B cell (primary cell): Measurements from ENCODE around the gene SLC35F5. TPM values are rescaled to one million over a fixed set of nuclear protein-coding genes. Genes with fewer than 3 reads are reported as not detected.

Source experiments
- ATAC-seq: fragments of 200-7000 bp; cut with Tn5 transposase; one replicate; pipeline ENCODE4 v1.10.0; 2021; ENCODE audit warnings: low read depth, mild to moderate bottlenecking, moderate number of reproducible peaks, moderate library complexity
- CTCF ChIA-PET: fragments of 350-600 bp; sonication (Branson Sonifier 250); formaldehyde crosslinking; loops from one replicate; lab custom pipeline; 2021; ENCODE audit warnings: antibody characterized with exemption, inconsistent platforms; lab: Charles Lee
- POLR2A ChIA-PET: fragments of 350-600 bp; sonication (Branson Sonifier 250); formaldehyde crosslinking; loops from one replicate; lab custom pipeline; 2021; ENCODE audit warnings: antibody characterized with exemption; lab: Charles Lee
- DNase-seq: peaks from one replicate; pipeline ENCODE4 v3.0.0; 2013
- H2AFZ ChIP-seq: 2 replicates; pipeline ENCODE4 v1.6.1; 2012; ENCODE audit warnings: mild to moderate bottlenecking, low read depth, low read length; ENCODE audit not compliant: insufficient read depth, poor library complexity, severe bottlenecking
- H3K27ac ChIP-seq, 2 donors: 1 replicate in 1 of 2; 2 replicates in 1 of 2; pipeline ENCODE4 v1.5.1; 2012 to 2013; ENCODE audit warnings: low read length in 2 of 2, mild to moderate bottlenecking in 2 of 2, moderate library complexity in 1 of 2
- H3K27me3 ChIP-seq, 4 experiments: fragments of 200-600 bp in 1 of 4; sonication (generic) in 1 of 4; replicated peaks in 1 of 4; 1 replicate in 2 of 4; 2 replicates in 2 of 4; pipeline versions ENCODE4 v1.6.1 to v1.7.0; 2013 to 2016; ENCODE audit warnings: low read length in 3 of 4, mild to moderate bottlenecking in 2 of 4, mixed read lengths in 1 of 4, moderate library complexity in 1 of 4; ENCODE audit not compliant: insufficient read depth in 4 of 4, control insufficient read depth in 3 of 4; ENCODE audit errors: control extremely low read depth in 1 of 4
- H3K36me3 ChIP-seq, 2 experiments: replicated peaks in 1 of 2; 1 replicate in 1 of 2; 2 replicates in 1 of 2; pipeline versions ENCODE4 v1.6.1 to v1.7.1; 2013; ENCODE audit warnings: low read length in 1 of 2; ENCODE audit not compliant: insufficient read depth in 2 of 2, control insufficient read depth in 1 of 2; ENCODE audit errors: control extremely low read depth in 1 of 2, extremely low read depth in 1 of 2
- H3K4me1 ChIP-seq, 2 donors: fragments of 200-600 bp in 1 of 2; sonication (generic) in 1 of 2; 1 replicate in 1 of 2; 2 replicates in 1 of 2; pipeline versions ENCODE4 v1.5.1 to v1.6.1; 2013 to 2017; ENCODE audit warnings: low read length in 2 of 2; ENCODE audit not compliant: control insufficient read depth in 2 of 2, insufficient read depth in 2 of 2
- H3K4me2 ChIP-seq: replicated peaks from 2 replicates; pipeline ENCODE3; 2012; ENCODE audit warnings: mild to moderate bottlenecking, low read depth, low read length; ENCODE audit not compliant: poor library complexity, severe bottlenecking
- H3K4me3 ChIP-seq, 5 experiments: fragments of 200-600 bp in 1 of 5; sonication (generic) in 1 of 5; 1 replicate in 3 of 5; 2 replicates in 2 of 5; pipeline versions ENCODE4 v1.5.1 to v1.7.0; 2011 to 2016; ENCODE audit warnings: low read length in 4 of 5, mild to moderate bottlenecking in 4 of 5, low read depth in 2 of 5, control low read depth in 1 of 5, moderate library complexity in 1 of 5; ENCODE audit not compliant: insufficient read depth in 1 of 5; ENCODE audit errors: control extremely low read depth in 1 of 5, extremely low read depth in 1 of 5
- H3K79me2 ChIP-seq: fragments of 200-600 bp; sonication (generic); one replicate; pipeline ENCODE4 v1.6.0; 2016; ENCODE audit warnings: low read length; ENCODE audit not compliant: control insufficient read depth, insufficient read depth
- H3K9ac ChIP-seq: fragments of 200-600 bp; sonication (generic); 2 replicates; pipeline ENCODE4 v1.6.1; 2017; ENCODE audit warnings: mild to moderate bottlenecking, low read length, moderate library complexity
- H3K9me3 ChIP-seq, 3 donors: one replicate each; pipeline versions ENCODE4 v1.6.1 to v1.7.1; 2013; ENCODE audit warnings: low read length in 2 of 3; ENCODE audit not compliant: control insufficient read depth in 2 of 3, insufficient read depth in 1 of 3; ENCODE audit errors: control extremely low read depth in 1 of 3
- H4K20me1 ChIP-seq: 2 replicates; pipeline ENCODE4 v1.6.0; 2012; ENCODE audit warnings: mild to moderate bottlenecking, low read length; ENCODE audit not compliant: insufficient read depth, control insufficient read depth, poor library complexity, severe bottlenecking
- H3K27ac Mint-ChIP-seq: one replicate; pipeline ENCODE4 v1.8.0; 2021; ENCODE audit warnings: mixed read lengths
- H3K27me3 Mint-ChIP-seq: one replicate; pipeline ENCODE4 v1.8.0; 2021; ENCODE audit warnings: mixed read lengths
- H3K4me1 Mint-ChIP-seq: one replicate; pipeline ENCODE4 v1.8.0; 2021; ENCODE audit warnings: mixed read lengths
- H3K4me3 Mint-ChIP-seq: one replicate; pipeline ENCODE4 v1.8.0; 2021; ENCODE audit warnings: mixed read lengths
- H3K9me3 Mint-ChIP-seq: one replicate; pipeline ENCODE4 v1.8.0; 2022; ENCODE audit warnings: mixed read lengths; ENCODE audit not compliant: insufficient read depth
- EZH2 ChIP-seq: IDR thresholded peaks from 2 replicates; pipeline ENCODE4 v1.6.1; 2012; ENCODE audit warnings: borderline replicate concordance, low read depth, mild to moderate bottlenecking, moderate library complexity, low read length; ENCODE audit not compliant: insufficient read depth, poor library complexity, severe bottlenecking
- WGBS: methylation state at CpG from one replicate; pipeline ENCODE4 v1.1.5; 2013; ENCODE audit warnings: missing lambda C conversion rate; ENCODE audit not compliant: insufficient coverage; 5-methylcytosine and 5-hydroxymethylcytosine counted together
- intact Hi-C: fragments of 100-400 bp; cut with micrococcal nuclease; formaldehyde crosslinking; loops from one replicate; pipeline ENCODE4 v1.10.0; 2022
- polyA plus RNA-seq: library from polyadenylated mRNA; depleted of rRNA; stranded (reverse); fragments of >200 nt; gene quantifications from 2 replicates; pipeline ENCODE4 v1.2.3, GENCODE V29; 2012
- total RNA-seq, 2 donors: library from RNA; stranded (reverse); fragments of 120-200 nt in 1 of 2; gene quantifications; 1 replicate in 1 of 2; 2 replicates in 1 of 2; pipeline versions ENCODE4 v1.2.3 to v1.2.4, GENCODE V29; 2013 to 2022
- TF ChIP-seq, protein P1 (sequence below): fragments of 200-600 bp; IDR thresholded peaks from one replicate; pipeline ENCODE4 v1.8.0; 2022; ENCODE audit warnings: antibody characterized with exemption, mild to moderate bottlenecking

SLC35F5 gene
- total and polyA plus RNA-seq, 2 donors (not counting 1 experiment from before 2014, with no cell fraction given): 9.8 to 75.5 TPM

DNA sequence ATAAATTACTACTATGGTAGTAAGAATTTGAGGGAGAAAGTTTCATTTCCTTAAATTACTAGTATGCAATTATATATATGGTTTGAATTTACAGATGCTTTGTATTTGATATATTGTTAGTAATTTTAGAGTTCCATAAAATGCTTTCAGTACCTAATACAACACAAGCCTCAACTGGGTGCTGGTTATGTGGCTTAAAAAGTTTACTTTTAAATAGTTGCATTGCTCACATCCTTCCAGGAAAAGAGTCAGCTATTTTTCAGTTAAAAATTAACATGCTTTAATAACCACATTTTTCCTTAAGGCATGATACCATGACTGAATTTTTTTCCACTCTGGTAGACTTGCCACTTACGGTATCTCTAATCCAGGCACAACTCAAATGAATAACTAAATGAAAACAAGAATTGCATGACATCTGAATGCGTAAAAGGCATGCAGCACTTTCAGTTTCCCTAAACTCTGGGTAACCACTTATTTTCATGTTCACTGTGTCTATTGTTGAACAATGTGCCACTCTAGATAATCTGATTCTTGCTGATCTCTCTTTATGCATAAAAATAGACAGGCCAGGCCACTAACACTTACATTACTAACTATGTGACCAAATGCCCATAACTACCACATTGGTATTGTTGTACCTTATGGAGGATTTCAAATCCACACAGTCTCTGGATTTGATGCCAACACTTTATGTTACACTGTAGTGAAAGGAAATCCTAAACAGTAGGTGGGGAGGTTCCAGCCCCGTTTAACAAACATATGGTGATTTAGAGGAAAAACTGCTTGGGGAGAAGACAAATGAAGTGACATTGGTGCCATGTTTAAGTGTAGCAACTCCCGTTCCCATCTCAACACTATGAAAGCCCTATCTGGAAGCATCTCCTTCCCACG lies 35.5 kb upstream of the SLC35F5 start:
- CTCF ChIA-PET: no interaction called here
- DNase-seq (peak; percentile 43), ATAC-seq (peak; percentile 41)
- intact Hi-C loops: loop anchor here (5.0 kb wide), 1 partner anchor 65 kb away; no protein-coding TSS in a partner anchor
- peak overlapping the region; percentile 44 for H2AFZ ChIP-seq
- Mint-ChIP-seq H3K27me3 (no peaks in the 10 kb centered on the region), H3K4me1 (peaks cover 18% of the 10 kb centered on the region), H3K27ac (peak overlapping the region; percentile 43), H3K9me3 (no peaks in the 10 kb centered on the region), H3K4me3 (peak overlapping the region; percentile 63)
- peak overlapping the region; percentile 16 for H3K9ac ChIP-seq
- H3K4me3 ChIP-seq: peak overlapping the region in 3 of 5 experiments; percentile 23 to 60 (median 33)
- no peaks in the 10 kb centered on the region for H3K79me2 ChIP-seq
- H3K4me1 ChIP-seq: peaks cover 19 to 23% of the 10 kb centered on the region in 2 donors
- peaks cover 0 to 3% (median 0%) of the 10 kb centered on the region in 3 donors for H3K9me3 ChIP-seq
- H3K36me3 ChIP-seq: no peaks in the 10 kb centered on the region
- peak overlapping the region; percentile 70 for H3K4me2 ChIP-seq
- 0% methylated on average over 1 of the region's 5 CpGs for WGBS
- H4K20me1 ChIP-seq: no peaks in the 10 kb centered on the region
- peak overlapping the region in 1 of 2 donors; percentile 27 for H3K27ac ChIP-seq
- POLR2A ChIA-PET: interaction anchor here (0.6 to 1.0 kb wide), 2 partner anchors 13 to 99 kb away, joined by 3 read pairs; no protein-coding TSS in a partner anchor
- TF ChIP-seq, protein P1, sequence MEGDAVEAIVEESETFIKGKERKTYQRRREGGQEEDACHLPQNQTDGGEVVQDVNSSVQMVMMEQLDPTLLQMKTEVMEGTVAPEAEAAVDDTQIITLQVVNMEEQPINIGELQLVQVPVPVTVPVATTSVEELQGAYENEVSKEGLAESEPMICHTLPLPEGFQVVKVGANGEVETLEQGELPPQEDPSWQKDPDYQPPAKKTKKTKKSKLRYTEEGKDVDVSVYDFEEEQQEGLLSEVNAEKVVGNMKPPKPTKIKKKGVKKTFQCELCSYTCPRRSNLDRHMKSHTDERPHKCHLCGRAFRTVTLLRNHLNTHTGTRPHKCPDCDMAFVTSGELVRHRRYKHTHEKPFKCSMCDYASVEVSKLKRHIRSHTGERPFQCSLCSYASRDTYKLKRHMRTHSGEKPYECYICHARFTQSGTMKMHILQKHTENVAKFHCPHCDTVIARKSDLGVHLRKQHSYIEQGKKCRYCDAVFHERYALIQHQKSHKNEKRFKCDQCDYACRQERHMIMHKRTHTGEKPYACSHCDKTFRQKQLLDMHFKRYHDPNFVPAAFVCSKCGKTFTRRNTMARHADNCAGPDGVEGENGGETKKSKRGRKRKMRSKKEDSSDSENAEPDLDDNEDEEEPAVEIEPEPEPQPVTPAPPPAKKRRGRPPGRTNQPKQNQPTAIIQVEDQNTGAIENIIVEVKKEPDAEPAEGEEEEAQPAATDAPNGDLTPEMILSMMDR: no peak
- TF ChIP-seq EZH2: no peak
- no peaks in the 10 kb centered on the region for H3K27me3 ChIP-seq
